H1 (cell line): Measurements from ENCODE around the gene DCUN1D3. TPM values are rescaled to one million over a fixed set of nuclear protein-coding genes. Genes with fewer than 3 reads are reported as not detected.

ENCODE experiments used
- CTCF ChIA-PET: fragments of 300-600 bp; sonication (Branson Sonifier 250); formaldehyde crosslinking; loops from one replicate; lab custom pipeline; 2021; ENCODE audit not compliant: partially characterized antibody; lab: Charles Lee
- POLR2A ChIA-PET: fragments of 300-600 bp; sonication (Branson Sonifier 250); formaldehyde crosslinking; loops from one replicate; lab custom pipeline; 2021; ENCODE audit warnings: inconsistent platforms; ENCODE audit not compliant: partially characterized antibody; lab: Charles Lee
- DNase-seq, 2 experiments: peaks; one replicate each; pipeline versions ENCODE4 v3.0.0 to v3.0.0-alpha.2; 2010 to 2022; ENCODE audit warnings: low spot score in 2 of 2, low read depth in 1 of 2, mixed read lengths in 1 of 2
- FAIRE-seq: peaks from 2 replicates; lab custom pipeline; 2011; peaks lifted over from hg19 to GRCh38; lab: Jason Lieb, UNC
- H2AFZ ChIP-seq: 2 replicates; pipeline ENCODE4 v1.8.1; 2012; ENCODE audit warnings: low read length, inconsistent platforms
- H2AK5ac ChIP-seq: 2 replicates; pipeline ENCODE4 v1.6.1; 2013; ENCODE audit warnings: low read depth, low read length
- H2BK120ac ChIP-seq: replicated peaks from 2 replicates; pipeline ENCODE3; 2013; ENCODE audit warnings: low read depth, low read length, inconsistent platforms
- H2BK12ac ChIP-seq: 2 replicates; pipeline ENCODE4 v1.6.1; 2013; ENCODE audit warnings: low read depth, low read length
- H2BK15ac ChIP-seq: 2 replicates; pipeline ENCODE4 v1.6.1; 2013; ENCODE audit warnings: low read length
- H2BK20ac ChIP-seq: 2 replicates; pipeline ENCODE4 v1.6.1; 2013; ENCODE audit warnings: low read length
- H2BK5ac ChIP-seq: 2 replicates; pipeline ENCODE4 v1.6.1; 2013; ENCODE audit warnings: low read depth, low read length
- H3K14ac ChIP-seq: 2 replicates; pipeline ENCODE4 v1.6.1; 2013; ENCODE audit warnings: inconsistent platforms; ENCODE audit not compliant: insufficient read length
- H3K18ac ChIP-seq: 2 replicates; pipeline ENCODE4 v1.6.1; 2013; ENCODE audit warnings: low read length; ENCODE audit errors: extremely low read depth
- H3K23ac ChIP-seq: 2 replicates; pipeline ENCODE4 v1.6.1; 2013; ENCODE audit warnings: inconsistent platforms; ENCODE audit not compliant: insufficient read length
- H3K23me2 ChIP-seq: 2 replicates; pipeline ENCODE4 v1.6.1; 2013; ENCODE audit warnings: low read depth, low read length
- H3K27ac ChIP-seq: 2 replicates; pipeline ENCODE4 v1.6.1; 2011; ENCODE audit warnings: low read depth, low read length, inconsistent platforms
- H3K27me3 ChIP-seq, 4 experiments: replicated peaks in 1 of 4; 1 replicate in 1 of 4; 2 replicates in 3 of 4; pipeline versions ENCODE4 v1.6.1 to v1.8.1; 2011 to 2013; ENCODE audit warnings: low read length in 3 of 4, mild to moderate bottlenecking in 3 of 4, inconsistent platforms in 2 of 4, mixed read lengths in 2 of 4, moderate library complexity in 1 of 4; ENCODE audit not compliant: control insufficient read depth in 3 of 4, insufficient read depth in 3 of 4; ENCODE audit errors: extremely low read depth in 1 of 4
- H3K36me3 ChIP-seq, 4 experiments: 2 replicates each; pipeline versions ENCODE4 v1.6.1 to v1.8.1; 2011 to 2013; ENCODE audit warnings: mild to moderate bottlenecking in 4 of 4, low read length in 3 of 4, moderate library complexity in 2 of 4, control low read depth in 1 of 4, inconsistent platforms in 1 of 4; ENCODE audit not compliant: insufficient read depth in 4 of 4, control insufficient read depth in 2 of 4
- H3K4ac ChIP-seq: replicated peaks from 2 replicates; pipeline ENCODE3; 2013; ENCODE audit warnings: low read length, low read depth, mixed read lengths, inconsistent platforms; ENCODE audit not compliant: insufficient read length
- H3K4me1 ChIP-seq, 4 experiments: replicated peaks in 1 of 4; 1 replicate in 1 of 4; 2 replicates in 3 of 4; pipeline versions ENCODE4 v1.6.1 to v1.8.1; 2011 to 2013; ENCODE audit warnings: low read length in 3 of 4, inconsistent platforms in 2 of 4, mixed read lengths in 1 of 4; ENCODE audit not compliant: insufficient read depth in 4 of 4, control insufficient read depth in 3 of 4
- H3K4me2 ChIP-seq, 2 experiments: 2 replicates each; pipeline versions ENCODE4 v1.6.1 to v1.8.1; 2011 to 2013; ENCODE audit warnings: low read depth in 2 of 2, low read length in 2 of 2, control low read depth in 1 of 2, inconsistent platforms in 1 of 2, mild to moderate bottlenecking in 1 of 2; ENCODE audit not compliant: insufficient read depth in 1 of 2
- H3K4me3 ChIP-seq, 4 experiments: fragments of 200-600, 300-600 bp in 1 of 4; sonication (generic), shearing (Covaris generic), sonication (Bioruptor Twin) in 1 of 4; 2 replicates each; pipeline versions ENCODE4 v1.5.1 to v1.8.1; 2011 to 2016; ENCODE audit warnings: low read length in 4 of 4, low read depth in 3 of 4, control low read depth in 2 of 4, inconsistent platforms in 2 of 4, mild to moderate bottlenecking in 2 of 4, mixed read lengths in 1 of 4, moderate library complexity in 1 of 4; ENCODE audit not compliant: insufficient read depth in 2 of 4; ENCODE audit errors: extremely low read depth in 1 of 4
- H3K56ac ChIP-seq: replicated peaks from 2 replicates; pipeline ENCODE3; 2013; ENCODE audit warnings: low read depth, mild to moderate bottlenecking, mixed read lengths, low read length, inconsistent platforms; ENCODE audit not compliant: insufficient read length
- H3K79me1 ChIP-seq: 2 replicates; pipeline ENCODE4 v1.6.1; 2013; ENCODE audit warnings: low read depth, low read length, control low read depth
- H3K79me2 ChIP-seq, 2 experiments: 2 replicates each; pipeline versions ENCODE4 v1.6.1 to v1.8.1; 2012 to 2013; ENCODE audit warnings: low read length in 2 of 2, mild to moderate bottlenecking in 2 of 2, inconsistent platforms in 1 of 2; ENCODE audit not compliant: insufficient read depth in 2 of 2, control insufficient read depth in 1 of 2
- H3K9ac ChIP-seq, 4 experiments: replicated peaks in 1 of 4; 1 replicate in 1 of 4; 2 replicates in 3 of 4; pipeline versions ENCODE4 v1.6.1 to v1.8.1; 2011 to 2013; ENCODE audit warnings: low read depth in 3 of 4, low read length in 3 of 4, control low read depth in 2 of 4, mild to moderate bottlenecking in 2 of 4, moderate library complexity in 2 of 4, inconsistent platforms in 1 of 4; ENCODE audit errors: extremely low read depth in 1 of 4
- H3K9me3 ChIP-seq, 2 experiments: 2 replicates each; pipeline versions ENCODE4 v1.6.1 to v1.8.1; 2012 to 2013; ENCODE audit warnings: mild to moderate bottlenecking in 2 of 2, moderate library complexity in 2 of 2, control low read depth in 1 of 2, inconsistent platforms in 1 of 2, low read depth in 1 of 2, low read length in 1 of 2, mixed read lengths in 1 of 2; ENCODE audit not compliant: insufficient read depth in 2 of 2
- H4K20me1 ChIP-seq, 2 experiments: replicated peaks in 1 of 2; 2 replicates each; pipeline versions ENCODE3 to v1.8.1; 2011 to 2013; ENCODE audit warnings: inconsistent platforms in 2 of 2, low read length in 2 of 2, mild to moderate bottlenecking in 1 of 2; ENCODE audit not compliant: insufficient read depth in 2 of 2, control insufficient read depth in 1 of 2
- H4K5ac ChIP-seq: 2 replicates; pipeline ENCODE4 v1.6.1; 2013; ENCODE audit warnings: low read length, low read depth, mixed read lengths, inconsistent platforms; ENCODE audit not compliant: insufficient read length
- H4K8ac ChIP-seq: 2 replicates; pipeline ENCODE4 v1.8.0; 2013; ENCODE audit warnings: mild to moderate bottlenecking, moderate library complexity, low read length, inconsistent platforms; ENCODE audit not compliant: insufficient read depth; ENCODE audit errors: extremely low read depth
- H4K91ac ChIP-seq: replicated peaks from 2 replicates; pipeline ENCODE3; 2013; ENCODE audit warnings: low read length, mixed read lengths, inconsistent platforms; ENCODE audit not compliant: insufficient read length
- BRCA1 ChIP-seq: IDR thresholded peaks from 2 replicates; pipeline ENCODE4 v1.6.1; 2012; ENCODE audit warnings: low read depth, low read length, improper control_type of control experiment
- SUZ12 ChIP-seq: fragments of 200-600 bp; sonication (generic); IDR thresholded peaks from 2 replicates; pipeline ENCODE4 v1.6.1; 2012; ENCODE audit warnings: mild to moderate bottlenecking, inconsistent platforms, low read length, moderate library complexity, mixed read lengths
- USF2 ChIP-seq: IDR thresholded peaks from 2 replicates; pipeline ENCODE4 v1.6.1; 2011; ENCODE audit warnings: low read length, improper control_type of control experiment
- WGBS, 2 experiments: shearing (Covaris generic) in 1 of 2; methylation state at CpG; one replicate each; pipeline versions ENCODE4 v1.1.6 to v1.1.7; 2013 to 2015; ENCODE audit warnings: low lambda C conversion rate in 2 of 2, mixed read lengths in 2 of 2, inconsistent platforms in 1 of 2, low coverage in 1 of 2, missing lambda C conversion rate in 1 of 2; ENCODE audit not compliant: insufficient replicate concordance in 2 of 2, insufficient coverage in 1 of 2, insufficient read length in 1 of 2; ENCODE audit errors: extremely low coverage in 1 of 2, missing lambda C conversion rate in 1 of 2; 5-methylcytosine and 5-hydroxymethylcytosine counted together
- polyA plus RNA-seq, 7 experiments: library from polyadenylated mRNA; depleted of rRNA in 3 of 7; stranded (reverse) in 5 of 7; unstranded in 2 of 7; fragments of >200 nt in 5 of 7; fragments of 200-250 nt in 2 of 7; gene quantifications; 1 replicate in 5 of 7; 2 replicates in 1 of 7; 4 replicates in 1 of 7; pipeline versions ENCODE4 v1.2.1 to v1.2.3, GENCODE V29; 2011 to 2013; ENCODE audit warnings: missing spikeins in 2 of 7, mixed read lengths in 2 of 7
- total RNA-seq: library from RNA; stranded (reverse); fragmentation: NEBNext Ultra II Directional; extraction: Animal tissue kit (Norgen Biotek cat#: 25700); gene quantifications from 2 replicates; pipeline ENCODE4 v1.2.1, GENCODE V29; 2021

Gene DCUN1D3
- total and polyA plus RNA-seq, 2 of the 8 experiments (the other 6 are each of a cell fraction or from before 2014, with no cell fraction given), result 3.5 to 18.2 TPM

GRCh38 chr16:20942256-20942655 is 42.1 kb upstream of the DCUN1D3 start:
- Histone ChIP-seq H2AK5ac (no peak overlapping the region), H2BK15ac (no peak overlapping the region), H2BK12ac (no peak overlapping the region), H4K20me1 (no peaks in the 10 kb centered on the region), H3K9ac (no peak overlapping the region), H4K8ac (no peak overlapping the region), H2AFZ (peak overlapping the region; percentile 24; the same call in 1 of the 2 replicates), H3K56ac (no peak overlapping the region), H2BK5ac (no peak overlapping the region), H4K91ac (no peak overlapping the region), H3K27me3 (no peaks in the 10 kb centered on the region), H2BK120ac (no peak overlapping the region), H3K23ac (no peak overlapping the region), H3K4ac (no peak overlapping the region), H3K36me3 (no peaks in the 10 kb centered on the region), H3K4me1 (no peaks in the 10 kb centered on the region), H3K14ac (no peak overlapping the region), H4K5ac (no peak overlapping the region), H2BK20ac (no peak overlapping the region), H3K79me2 (no peaks in the 10 kb centered on the region), H3K9me3 (peaks cover 0 to 2% of the 10 kb centered on the region in 2 experiments; a peak in 1 of 4 replicates), H3K18ac (no peak overlapping the region), H3K79me1 (no peaks in the 10 kb centered on the region), H3K4me3 (no peak overlapping the region), H3K27ac (no peak overlapping the region), H3K4me2 (no peak overlapping the region), H3K23me2 (0 out of 2 replicates have a peak, but pooled peaks cover 2% of the 10 kb centered on the region)
- WGBS, 2 experiments, result 91% methylated on average over 4 of the region's 4 CpGs; no CpG with 5 or more reads in 1 of the 2 experiments
- FAIRE-seq (no peak), DNase-seq (no peak)
- TF ChIP-seq BRCA1 (no peak), USF2 (no peak), SUZ12 (no peak)
- POLR2A ChIA-PET, result no interaction called here
- CTCF ChIA-PET, result interaction anchor here (0.9 to 1.4 kb wide), 2 partner anchors 12 to 16 kb away, joined by 3 to 4 read pairs; no protein-coding TSS in a partner anchor
